Measurements from ENCODE around the gene TMEM131. TPM values are rescaled to one million over a fixed set of nuclear protein-coding genes. Genes with fewer than 3 reads are reported as not detected.

The TMEM131 gene
- polyA plus RNA-seq, 3 donors, result 45.1 to 48.1 (median 46.7) TPM

GRCh38 chr2:97997784-97998392 lies 2.1 kb upstream of the TMEM131 start:
- peak in 6 of 11 donors; percentile 11 to 27 (median 18) for DNase-seq (ENCODE audit: extremely low read depth in 1 of 11, low read depth in 9 of 11, low spot score in 4 of 11)

GRCh38 chr2:97996679-97997078 lies 931 bp upstream of the TMEM131 start:
- DNase-seq (ENCODE audit: extremely low read depth in 1 of 11, low read depth in 9 of 11, low spot score in 4 of 11), result no peak

DNA sequence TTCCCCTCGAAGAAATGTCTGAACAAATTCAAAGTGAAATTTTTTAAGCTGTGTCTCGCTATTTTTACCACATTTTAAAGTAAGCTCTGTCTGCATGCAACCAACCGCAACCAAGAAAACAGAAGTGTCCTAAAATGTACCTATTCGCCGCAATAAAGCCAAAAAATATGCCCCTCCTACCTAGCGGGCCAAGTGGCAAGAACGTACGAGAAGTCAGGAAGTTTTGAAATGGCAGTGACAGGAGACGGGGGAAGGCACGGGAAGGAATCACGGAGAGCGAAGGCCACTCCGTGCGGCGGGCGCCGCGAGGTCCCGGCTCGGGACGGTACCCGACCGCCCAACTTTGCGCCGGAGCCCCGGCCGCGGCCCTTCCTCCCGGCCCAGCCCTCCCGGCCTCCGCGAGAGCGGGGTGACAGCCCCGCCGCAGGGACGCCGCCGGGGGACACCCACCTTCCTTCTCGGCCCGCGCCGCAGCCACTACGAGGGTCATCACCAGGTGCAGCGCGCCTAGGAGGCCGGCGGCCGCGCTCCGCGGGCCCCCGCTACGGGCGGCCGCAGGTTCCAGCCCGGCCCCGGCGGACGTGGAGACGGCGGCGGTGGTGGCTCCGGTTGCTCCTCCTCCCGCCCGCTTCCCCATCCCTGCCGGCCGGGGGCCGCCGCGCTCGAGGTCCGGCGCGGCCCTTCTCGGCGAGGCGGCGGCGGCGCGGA lies 568 bp downstream of the TMEM131 start:
- peak in 7 of 11 donors; percentile 11 to 36 (median 16) for DNase-seq (ENCODE audit: extremely low read depth in 1 of 11, low read depth in 9 of 11, low spot score in 4 of 11)

DNA sequence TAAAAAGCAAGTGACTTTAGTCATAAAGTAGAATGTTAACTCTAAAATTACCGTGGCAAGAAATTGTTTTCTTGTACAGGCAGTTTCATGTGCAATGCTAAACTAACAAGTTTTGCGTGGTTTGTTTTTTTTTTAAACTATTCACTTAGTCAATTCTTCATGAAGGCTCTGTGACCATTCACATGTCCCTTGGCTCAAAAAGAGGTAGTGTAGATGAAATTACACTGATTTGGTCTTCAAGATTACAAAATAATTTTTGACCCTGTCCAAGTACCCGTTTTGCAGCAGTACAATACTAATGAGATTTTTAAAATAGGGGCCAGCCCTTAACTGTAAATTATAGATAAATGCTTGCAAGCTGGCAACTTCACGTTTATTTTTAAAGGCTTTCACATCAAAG lies 1.3 kb downstream of the TMEM131 start:
- DNase-seq (ENCODE audit: extremely low read depth in 1 of 11, low read depth in 9 of 11, low spot score in 4 of 11), result no peak

DNA sequence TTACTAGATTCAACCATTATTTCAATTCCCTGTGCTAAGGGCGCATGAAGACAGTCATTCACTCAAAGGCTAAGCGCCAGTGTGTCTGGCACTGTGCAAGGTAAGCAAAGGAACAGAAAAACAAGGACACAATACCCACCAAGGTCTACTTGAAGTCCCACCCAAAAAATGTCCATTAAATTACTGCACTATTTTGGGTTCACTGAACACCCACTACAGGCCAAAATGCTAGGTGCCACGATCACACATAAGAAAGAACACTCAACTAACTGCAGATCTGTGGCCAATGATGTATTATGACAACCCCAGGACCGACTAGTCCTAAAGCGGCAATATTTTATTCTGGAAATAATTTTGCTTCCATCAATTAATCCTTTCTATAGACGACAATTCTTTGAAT lies 1.8 kb downstream of the TMEM131 start:
- no peak for DNase-seq (ENCODE audit: extremely low read depth in 1 of 11, low read depth in 9 of 11, low spot score in 4 of 11)

- no peak for DNase-seq (ENCODE audit: extremely low read depth in 1 of 11, low read depth in 9 of 11, low spot score in 4 of 11)
These were observed 2.6 kb downstream of the TMEM131 start for GRCh38 chr2:97992836-97993825.

GRCh38 chr2:97991081-97991856 lies 4.5 kb downstream of the TMEM131 start:
- DNase-seq (ENCODE audit: extremely low read depth in 1 of 11, low read depth in 9 of 11, low spot score in 4 of 11), result no peak

DNA sequence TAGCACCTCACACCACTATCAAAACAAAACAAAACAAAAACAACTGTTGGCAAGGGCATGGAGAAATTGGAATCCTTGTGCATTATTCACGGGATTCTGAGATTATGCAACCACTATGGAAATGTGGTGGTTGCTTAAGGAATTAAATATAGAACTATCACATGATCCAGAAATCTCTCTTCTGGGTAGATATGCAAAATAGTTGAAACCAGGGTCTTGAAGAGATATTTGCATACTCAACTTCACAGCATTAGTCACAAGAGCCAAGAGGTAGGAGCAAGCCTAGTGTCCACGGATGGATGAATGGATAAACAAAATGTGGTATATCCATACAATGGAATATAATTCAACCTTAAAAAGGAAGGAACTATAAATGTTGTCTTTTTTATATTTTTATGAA lies 7.0 kb downstream of the TMEM131 start:
- DNase-seq (ENCODE audit: extremely low read depth in 1 of 11, low read depth in 9 of 11, low spot score in 4 of 11), result no peak

DNA sequence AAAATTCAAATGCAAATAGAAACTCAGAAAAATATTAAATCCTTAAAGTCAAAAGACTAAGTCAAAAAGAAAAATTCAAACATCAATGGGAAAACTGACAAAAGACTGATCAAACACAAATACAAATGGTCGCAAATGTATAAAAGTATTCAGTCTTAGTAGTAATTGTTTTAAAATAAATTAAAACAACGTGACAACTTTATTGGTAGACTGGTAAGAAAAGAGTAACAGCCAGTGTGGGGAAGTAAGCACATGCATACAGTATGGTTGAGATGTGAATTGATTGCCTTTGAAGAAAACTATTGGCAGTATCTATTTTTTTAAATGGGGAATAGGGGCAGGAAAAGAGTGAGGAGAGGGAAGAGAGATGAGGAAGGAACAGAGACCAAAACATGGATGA lies 9.8 kb downstream of the TMEM131 start:
- DNase-seq (ENCODE audit: extremely low read depth in 1 of 11, low read depth in 9 of 11, low spot score in 4 of 11), result no peak

- no peak for DNase-seq (ENCODE audit: extremely low read depth in 1 of 11, low read depth in 9 of 11, low spot score in 4 of 11)
These were observed 12.1 kb downstream of the TMEM131 start for GRCh38 chr2:97983698-97984097.

DNA sequence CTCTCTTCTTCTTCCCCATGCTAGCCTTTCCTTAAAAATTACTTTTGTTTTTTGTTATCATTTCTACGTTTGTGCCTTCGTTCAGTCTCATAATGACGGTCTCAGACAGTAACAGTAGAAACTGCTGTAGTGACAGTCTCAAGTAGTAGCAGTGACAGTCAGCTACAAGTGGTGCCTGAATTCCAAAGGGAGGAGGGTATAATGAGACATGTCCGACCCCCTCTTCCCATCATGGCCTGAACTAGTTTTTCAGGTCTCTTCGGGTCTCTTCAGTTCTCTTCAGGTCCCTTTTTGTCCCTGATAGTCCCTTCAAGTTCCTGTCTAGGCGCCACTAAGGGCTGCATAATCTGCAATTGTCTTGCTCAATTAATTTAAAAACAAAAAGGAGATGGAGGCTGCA lies 12.6 kb downstream of the TMEM131 start:
- DNase-seq (ENCODE audit: extremely low read depth in 1 of 11, low read depth in 9 of 11, low spot score in 4 of 11), result no peak

GRCh38 chr2:97982621-97983020 lies 13.1 kb downstream of the TMEM131 start:
- no peak for DNase-seq (ENCODE audit: extremely low read depth in 1 of 11, low read depth in 9 of 11, low spot score in 4 of 11)

DNA sequence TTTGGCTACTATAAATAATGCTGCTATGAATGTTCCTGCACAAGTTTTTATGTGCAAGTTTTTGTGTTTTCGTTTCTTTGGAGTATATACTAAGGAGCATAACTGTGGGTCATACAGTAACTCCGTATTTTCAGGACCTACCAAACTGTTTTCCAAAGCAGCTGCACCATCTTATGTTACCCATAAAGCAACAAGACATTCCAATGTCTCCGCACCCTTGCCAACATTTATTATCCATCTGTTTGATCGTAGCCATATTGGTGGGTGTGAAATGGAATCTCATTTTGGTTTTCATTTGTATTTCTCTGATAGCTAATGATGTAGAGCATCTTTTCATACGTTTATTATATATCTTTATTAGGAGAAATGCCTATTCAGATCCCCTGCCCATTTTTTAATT lies 13.8 kb downstream of the TMEM131 start:
- no peak for DNase-seq (ENCODE audit: extremely low read depth in 1 of 11, low read depth in 9 of 11, low spot score in 4 of 11)

DNA sequence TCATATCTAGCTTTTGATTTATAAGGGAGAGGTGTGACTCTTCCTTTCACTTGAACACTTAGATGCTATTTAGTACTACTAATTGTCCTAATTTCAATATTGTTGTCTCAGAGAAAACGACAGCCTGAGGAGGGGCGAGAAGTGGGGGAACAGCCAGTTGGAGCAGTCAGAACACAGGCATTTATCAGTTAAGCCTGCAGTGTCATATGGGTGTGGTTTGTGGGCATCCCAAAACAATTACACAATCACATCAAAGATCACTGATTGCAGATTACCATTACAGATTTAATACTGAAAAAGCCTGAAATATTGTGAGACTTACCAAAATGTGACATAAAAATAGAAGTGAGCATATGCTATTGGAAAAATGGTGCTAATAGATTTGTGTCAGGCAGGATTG lies 15.8 kb downstream of the TMEM131 start:
- DNase-seq (ENCODE audit: extremely low read depth in 1 of 11, low read depth in 9 of 11, low spot score in 4 of 11), result no peak

DNA sequence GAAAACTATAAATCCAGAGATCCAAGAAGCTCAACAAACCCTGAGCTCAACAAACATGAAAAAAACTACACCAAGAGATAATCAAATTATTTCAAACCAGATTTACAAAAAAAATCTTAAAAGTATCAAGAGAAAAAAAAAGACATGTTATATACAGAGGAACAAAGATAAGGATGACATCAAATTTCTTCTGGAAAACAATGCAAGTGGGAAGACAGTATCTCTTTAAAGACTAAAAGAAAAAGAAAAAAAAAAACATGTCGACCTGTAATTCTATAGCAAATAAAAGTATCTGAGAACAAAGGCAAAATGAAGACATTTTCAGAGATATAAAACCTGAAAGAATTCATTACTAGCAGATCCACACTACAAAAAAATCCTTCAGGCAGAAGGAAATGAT lies 21.3 kb downstream of the TMEM131 start:
- no peak for DNase-seq (ENCODE audit: extremely low read depth in 1 of 11, low read depth in 9 of 11, low spot score in 4 of 11)

DNA sequence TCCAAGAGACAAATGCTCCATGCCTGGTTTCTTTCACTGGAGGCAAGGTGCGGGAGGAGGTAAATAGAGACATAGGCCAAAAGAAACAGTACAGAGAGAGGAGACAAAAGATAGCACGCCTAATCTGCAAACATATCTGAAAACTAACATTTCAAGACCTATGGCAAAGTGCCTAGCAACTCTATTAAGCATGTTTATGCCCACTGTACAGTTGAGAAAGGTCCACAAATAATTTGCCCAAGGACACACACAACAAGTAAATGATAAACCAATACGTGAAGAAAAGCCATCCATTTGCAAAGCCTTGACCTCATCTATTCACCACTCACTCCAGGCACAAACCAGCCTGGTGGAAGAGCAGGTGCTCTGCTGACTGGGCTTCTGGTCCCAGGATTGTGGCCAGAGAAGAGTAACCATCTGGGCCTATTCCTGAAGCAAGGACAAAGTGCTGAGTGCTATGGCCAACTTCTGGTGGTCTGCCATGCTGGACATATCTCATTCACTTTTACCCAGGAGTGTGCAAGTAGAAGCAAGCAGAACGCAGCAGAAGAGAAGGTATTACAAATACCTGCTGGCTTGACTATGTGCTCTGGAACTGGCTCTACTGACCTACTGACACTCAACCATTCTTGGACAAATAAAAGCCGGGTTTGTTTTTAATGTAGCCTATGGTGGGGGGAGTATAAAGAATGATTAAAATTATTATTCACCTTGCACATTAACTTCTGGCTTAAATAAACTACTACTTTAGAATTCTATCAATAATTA lies 25.3 kb downstream of the TMEM131 start:
- DNase-seq (ENCODE audit: extremely low read depth in 1 of 11, low read depth in 9 of 11, low spot score in 4 of 11), result no peak

GRCh38 chr2:97969081-97970067 lies 26.4 kb downstream of the TMEM131 start:
- no peak for DNase-seq (ENCODE audit: extremely low read depth in 1 of 11, low read depth in 9 of 11, low spot score in 4 of 11)

Measured in renal cortex interstitium (tissue), 11 donors.